ENCODE measurements around the gene SLIT3.

SLIT3 gene

GRCh38 chr5:168844016-168844921 is 456.7 kb downstream of the SLIT3 start:
- DNase-seq, result no peak

GRCh38 chr5:168843277-168844015 is 457.5 kb downstream of the SLIT3 start:
- no peak for DNase-seq

- no peak for DNase-seq
These were observed 458.3 kb downstream of the SLIT3 start for GRCh38 chr5:168842571-168843205.

GRCh38 chr5:168837852-168838251 is 463.1 kb downstream of the SLIT3 start:
- no peak for DNase-seq

- DNase-seq, result no peak
These were observed 464.2 kb downstream of the SLIT3 start for GRCh38 chr5:168836603-168837231.

GRCh38 chr5:168833936-168834335 is 467.0 kb downstream of the SLIT3 start:
- DNase-seq, result no peak

GRCh38 chr5:168833383-168833782 is 467.6 kb downstream of the SLIT3 start:
- DNase-seq, result no peak

- DNase-seq, result no peak
These were observed 468.6 kb downstream of the SLIT3 start for GRCh38 chr5:168832308-168832707.

GRCh38 chr5:168831383-168831782 is 469.6 kb downstream of the SLIT3 start:
- DNase-seq, result no peak

- no peak for DNase-seq
These were observed 470.1 kb downstream of the SLIT3 start for GRCh38 chr5:168830833-168831232.

- DNase-seq, result no peak
These were observed 471.0 kb downstream of the SLIT3 start for GRCh38 chr5:168829922-168830417.

- DNase-seq, result no peak
These were observed 471.9 kb downstream of the SLIT3 start for GRCh38 chr5:168829044-168829443.

- DNase-seq, result no peak
These were observed 473.3 kb downstream of the SLIT3 start for GRCh38 chr5:168827636-168828035.

GRCh38 chr5:168826246-168826725 is 474.7 kb downstream of the SLIT3 start:
- DNase-seq, result no peak

- DNase-seq, result no peak
These were observed 478.1 kb downstream of the SLIT3 start for GRCh38 chr5:168822745-168823281.

GRCh38 chr5:168822248-168822744 is 478.6 kb downstream of the SLIT3 start:
- DNase-seq, result no peak

- DNase-seq, result no peak
These were observed 480.1 kb downstream of the SLIT3 start for GRCh38 chr5:168820874-168821273.

- DNase-seq, result no peak
These were observed 481.8 kb downstream of the SLIT3 start for GRCh38 chr5:168819004-168819621.

- no peak for DNase-seq
These were observed 482.4 kb downstream of the SLIT3 start for GRCh38 chr5:168818558-168818957.

- no peak for DNase-seq
These were observed 483.3 kb downstream of the SLIT3 start for GRCh38 chr5:168817591-168817990.

- no peak for DNase-seq
These were observed 484.3 kb downstream of the SLIT3 start for GRCh38 chr5:168816661-168817060.

Data from activated CD8-positive, alpha-beta memory T cell treated with anti-CD3 and anti-CD28 coated beads, Interleukin-2, amount 50 U/mL, for 4 hours (primary cell).